ENCODE results near the gene C2CD4C.

DNA sequence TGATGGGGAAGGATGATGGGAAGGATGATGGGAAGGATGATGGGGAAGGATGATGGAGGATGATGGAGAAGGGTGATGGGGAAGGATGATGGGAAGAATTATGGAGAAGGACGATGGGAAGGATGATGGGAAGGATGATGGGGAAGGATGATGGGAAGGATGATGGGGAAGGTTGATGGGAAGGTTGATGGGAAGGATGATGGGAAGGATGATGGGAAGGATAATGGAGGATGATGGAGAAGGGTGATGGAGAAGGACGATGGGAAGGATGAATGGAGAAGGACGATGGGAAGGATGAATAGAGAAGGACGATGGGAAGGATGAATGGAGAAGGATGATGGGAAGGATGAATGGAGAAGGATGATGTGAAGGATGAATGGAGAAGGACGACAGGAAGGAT is 13.5 kb downstream of the C2CD4C start:
- TF ChIP-seq CTCF (IDR thresholded peaks at IDR 0.05; ENCODE audit: low read depth, low read length, poor library complexity, severe bottlenecking): no peak
- no peak for TF ChIP-seq EZH2phosphoT487 (IDR thresholded peaks at IDR 0.05; ENCODE audit: borderline replicate concordance, low read length)
